Ovary (tissue), 9 donors: ENCODE results near the gene CD200R1. TPM values are rescaled to one million over a fixed set of nuclear protein-coding genes. Genes with fewer than 3 reads are reported as not detected.

ENCODE experiments used
- DNase-seq, 5 donors: peaks; one replicate each; pipeline ENCODE4 v3.0.0-alpha.2; 2019 to 2020
- H3K27ac ChIP-seq, 2 donors: fragments of 200-600 bp; one replicate each; pipeline versions ENCODE4 v1.5.1 to v1.8.0; 2019 to 2022
- H3K27me3 ChIP-seq: fragments of 200-600 bp; one replicate; pipeline ENCODE4 v1.8.0; 2022
- H3K36me3 ChIP-seq: fragments of 200-600 bp; sonication (generic); one replicate; pipeline ENCODE4 v1.5.1; 2019
- H3K4me1 ChIP-seq: one replicate; pipeline ENCODE4 v1.8.1; 2013; ENCODE audit warnings: mild to moderate bottlenecking, moderate library complexity; ENCODE audit not compliant: insufficient read depth
- H3K4me3 ChIP-seq: fragments of 200-600 bp; sonication (generic); one replicate; pipeline ENCODE4 v1.5.1; 2017
- H3K9me3 ChIP-seq, 2 donors: fragments of 200-600 bp in 1 of 2; sonication (generic) in 1 of 2; one replicate each; pipeline versions ENCODE4 v1.5.1 to v1.8.1; 2013 to 2019; ENCODE audit warnings: mild to moderate bottlenecking in 1 of 2, moderate library complexity in 1 of 2
- EP300 ChIP-seq: sonication (generic); formaldehyde crosslinking; IDR thresholded peaks from one replicate; pipeline ENCODE4 v1.6.1; 2017; ENCODE audit warnings: antibody characterized with exemption
- POLR2A ChIP-seq: fragments of 450-650 bp; IDR thresholded peaks from one replicate; pipeline ENCODE4 v1.6.1; 2017; ENCODE audit warnings: antibody characterized with exemption, mild to moderate bottlenecking, moderate library complexity
- WGBS, 3 donors: extraction: QIAGEN DNeasy Blood & Tissue Kit in 1 of 3; methylation state at CpG; one replicate each; pipeline versions ENCODE4 v1.1.5 to v1.1.7; 2013 to 2017; 5-methylcytosine and 5-hydroxymethylcytosine counted together
- intact Hi-C, 4 donors: fragments of 100-400 bp; cut with DNase I; formaldehyde crosslinking; loops; one replicate each; pipeline versions ENCODE4 v1.11.0 to v1.15.1; 2022 to 2023
- polyA plus RNA-seq, 2 donors: library from polyadenylated mRNA; stranded (reverse); fragments of 200-250 nt in 1 of 2; fragments of 350-450 nt in 1 of 2; fragmentation: Illumina TruSeq in 1 of 2; extraction: RNeasy Lipid Tissue Mini Kit (QIAGEN cat#74804) in 1 of 2; gene quantifications; one replicate each; pipeline ENCODE4 v1.2.3, GENCODE V29; 2013 to 2014
- total RNA-seq, 7 donors: library from RNA; depleted of rRNA in 2 of 7; stranded (reverse); fragments of >200 nt in 2 of 7; fragmentation: NEBNext Ultra II Directional in 3 of 7; extraction: Animal tissue kit (Norgen Biotek cat#: 25700) in 3 of 7; gene quantifications; one replicate each; pipeline versions ENCODE4 v1.1.0 to v1.2.4, GENCODE V29; 2016 to 2023
- TF ChIP-seq, protein P1 (sequence below), 3 donors: fragments of 450-650 bp in 2 of 3; fragments of 200-600 bp in 1 of 3; IDR thresholded peaks; one replicate each; pipeline versions ENCODE4 v1.5.1 to v1.8.0; 2016 to 2022; ENCODE audit warnings: antibody characterized with exemption in 3 of 3, mild to moderate bottlenecking in 1 of 3
- donor health status: DM: no; HTN: no; CAD: no; lungs with moderate emphysema.
- donor health status: DM: no; HTN: no; CAD: no.
- donor health status: Bipolar disorder and iron deficiency.
- donor health status: DM: yes; HTN: yes; CAD: no.
- donor health status: DM: no; HTN: no; CAD: no.
- donor health status: DM: yes; HTN: yes; CAD: no.

Gene CD200R1
- total and polyA plus RNA-seq, 9 donors = 0.11 to 2.8 (median 0.28) TPM

DNA sequence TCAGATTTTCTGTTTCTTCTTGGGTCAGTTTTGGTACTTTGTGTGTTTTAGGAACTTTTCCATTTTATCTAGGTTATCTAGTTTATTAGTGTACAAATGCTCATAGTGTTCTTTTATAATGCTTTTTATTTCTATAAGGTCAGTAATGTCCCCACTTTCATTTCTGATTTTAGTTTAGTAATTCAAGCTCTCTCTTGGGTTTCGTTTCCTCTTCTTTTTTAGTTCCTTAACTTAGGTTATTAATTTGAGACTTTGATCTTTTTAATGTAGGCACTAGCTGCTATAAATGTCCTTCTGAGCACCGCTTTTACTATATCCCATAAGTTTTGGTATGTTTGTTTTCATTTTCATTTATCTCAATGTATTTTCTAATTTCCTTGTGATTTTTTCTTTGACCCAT lies 101.3 kb downstream of the CD200R1 start:
- H3K27ac ChIP-seq = no peak overlapping the region
- WGBS, 3 donors = 71 to 81% (median 81%) methylated on average over 2 of the region's 2 CpGs
- no peaks in the 10 kb centered on the region for H3K4me1 ChIP-seq
- TF ChIP-seq, protein P1, sequence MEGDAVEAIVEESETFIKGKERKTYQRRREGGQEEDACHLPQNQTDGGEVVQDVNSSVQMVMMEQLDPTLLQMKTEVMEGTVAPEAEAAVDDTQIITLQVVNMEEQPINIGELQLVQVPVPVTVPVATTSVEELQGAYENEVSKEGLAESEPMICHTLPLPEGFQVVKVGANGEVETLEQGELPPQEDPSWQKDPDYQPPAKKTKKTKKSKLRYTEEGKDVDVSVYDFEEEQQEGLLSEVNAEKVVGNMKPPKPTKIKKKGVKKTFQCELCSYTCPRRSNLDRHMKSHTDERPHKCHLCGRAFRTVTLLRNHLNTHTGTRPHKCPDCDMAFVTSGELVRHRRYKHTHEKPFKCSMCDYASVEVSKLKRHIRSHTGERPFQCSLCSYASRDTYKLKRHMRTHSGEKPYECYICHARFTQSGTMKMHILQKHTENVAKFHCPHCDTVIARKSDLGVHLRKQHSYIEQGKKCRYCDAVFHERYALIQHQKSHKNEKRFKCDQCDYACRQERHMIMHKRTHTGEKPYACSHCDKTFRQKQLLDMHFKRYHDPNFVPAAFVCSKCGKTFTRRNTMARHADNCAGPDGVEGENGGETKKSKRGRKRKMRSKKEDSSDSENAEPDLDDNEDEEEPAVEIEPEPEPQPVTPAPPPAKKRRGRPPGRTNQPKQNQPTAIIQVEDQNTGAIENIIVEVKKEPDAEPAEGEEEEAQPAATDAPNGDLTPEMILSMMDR (IDR thresholded peaks at IDR 0.05) = no peak
- TF ChIP-seq POLR2A (no peak), EP300 (no peak)
- no peaks in the 10 kb centered on the region for H3K36me3 ChIP-seq
- intact Hi-C loops = no loop called here
- no peak overlapping the region for H3K4me3 ChIP-seq
- no peak for DNase-seq
- H3K9me3 ChIP-seq = no peaks in the 10 kb centered on the region
- no peaks in the 10 kb centered on the region for H3K27me3 ChIP-seq

DNA sequence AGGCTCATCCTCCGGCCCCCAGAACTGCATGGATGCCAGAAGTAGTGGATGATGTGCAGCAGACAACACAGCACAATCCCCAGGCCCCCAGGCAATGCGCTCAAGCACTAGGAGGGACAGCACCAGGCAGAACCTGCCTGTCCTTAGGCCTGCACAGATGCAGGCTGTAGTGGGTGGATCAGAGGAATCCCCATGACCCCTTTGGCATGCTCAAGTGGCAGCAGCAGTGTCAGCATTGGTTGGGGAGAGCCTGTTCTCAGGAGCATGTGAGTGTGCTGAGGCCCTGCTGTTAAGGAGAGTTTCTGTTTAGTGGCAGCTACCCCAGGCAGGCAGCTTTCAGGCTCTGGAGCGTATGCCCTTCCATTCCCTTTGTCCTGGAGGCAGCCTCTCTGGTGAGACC lies 103.2 kb downstream of the CD200R1 start:
- H3K9me3 ChIP-seq = no peaks in the 10 kb centered on the region
- no peak for DNase-seq
- 84 to 89% (median 85%) methylated on average over 3 of the region's 3 CpGs for WGBS, 3 donors
- H3K36me3 ChIP-seq = no peaks in the 10 kb centered on the region
- intact Hi-C loops = no loop called here
- no peaks in the 10 kb centered on the region for H3K4me1 ChIP-seq
- no peak overlapping the region for H3K27ac ChIP-seq
- H3K27me3 ChIP-seq = no peaks in the 10 kb centered on the region
- H3K4me3 ChIP-seq = no peak overlapping the region
- TF ChIP-seq POLR2A (no peak), EP300 (no peak)
- TF ChIP-seq, protein P1 (IDR thresholded peaks at IDR 0.05) = no peak

Other genes starting within 250 kb of the CD200R1 start
- not detected for gene CD200R1L, start 128.2 kb downstream of the CD200R1 start, total RNA-seq
- gene CD200R1L, start 128.2 kb downstream of the CD200R1 start, polyA plus RNA-seq = not detected
- gene GTPBP8, start 15.9 kb upstream of the CD200R1 start, total RNA-seq = 10 to 100 TPM in 6 of 7 donors, 1 to 10 TPM in 1; 9.7 to 30.6 (median 14.0) TPM
- gene GTPBP8, start 15.9 kb upstream of the CD200R1 start, polyA plus RNA-seq = 10 to 100 TPM; 12.8 to 13.0 TPM
- gene BOC, start 236.5 kb upstream of the CD200R1 start, total RNA-seq = 10 to 100 TPM; 33.2 to 98.5 (median 59.5) TPM
- gene BOC, start 236.5 kb upstream of the CD200R1 start, polyA plus RNA-seq = 10 to 100 TPM; 28.6 to 34.2 TPM